Spleen (tissue), 11 donors: ENCODE measurements around the gene CUTA. TPM values are rescaled to one million over a fixed set of nuclear protein-coding genes. Genes with fewer than 3 reads are reported as not detected.

Experiments used
- DNase-seq: peaks from one replicate; pipeline ENCODE4 v3.0.0-alpha.2; 2020
- H3K27ac ChIP-seq, 8 donors: fragments of 200-600 bp; sonication (generic) in 7 of 8; 1 replicate in 4 of 8; 2 replicates in 4 of 8; pipeline versions ENCODE4 v1.5.0 to v1.8.0; 2016 to 2021; ENCODE audit warnings: inconsistent platforms in 4 of 8, mild to moderate bottlenecking in 4 of 8, moderate library complexity in 1 of 8
- H3K27me3 ChIP-seq, 7 donors: fragments of 200-600 bp; sonication (generic) in 6 of 7; replicated peaks in 1 of 7; 1 replicate in 4 of 7; 2 replicates in 3 of 7; pipeline versions ENCODE4 v1.5.0 to v1.8.0; 2016 to 2021; ENCODE audit warnings: inconsistent platforms in 3 of 7, mild to moderate bottlenecking in 1 of 7
- H3K36me3 ChIP-seq, 6 donors: fragments of 200-600 bp; sonication (generic) in 5 of 6; 1 replicate in 4 of 6; 2 replicates in 2 of 6; pipeline versions ENCODE4 v1.5.0 to v1.8.0; 2016 to 2021; ENCODE audit warnings: inconsistent platforms in 2 of 6
- H3K4me1 ChIP-seq, 6 donors: fragments of 200-600 bp; sonication (generic) in 5 of 6; 1 replicate in 3 of 6; 2 replicates in 3 of 6; pipeline versions ENCODE4 v1.5.0 to v1.8.0; 2016 to 2021; ENCODE audit warnings: inconsistent platforms in 3 of 6
- H3K4me3 ChIP-seq, 8 donors: fragments of 200-600 bp; sonication (generic) in 7 of 8; 1 replicate in 4 of 8; 2 replicates in 4 of 8; pipeline versions ENCODE4 v1.5.0 to v1.8.0; 2016 to 2021; ENCODE audit warnings: inconsistent platforms in 4 of 8, mild to moderate bottlenecking in 4 of 8, moderate library complexity in 2 of 8
- H3K9me3 ChIP-seq, 8 donors: fragments of 200-600 bp; sonication (generic) in 7 of 8; 1 replicate in 4 of 8; 2 replicates in 4 of 8; pipeline versions ENCODE4 v1.5.0 to v1.8.0; 2016 to 2021; ENCODE audit warnings: inconsistent platforms in 4 of 8
- POLR2A ChIP-seq, 3 donors: fragments of 450-650 bp; IDR thresholded peaks; one replicate each; pipeline ENCODE4 v1.5.1; 2017; ENCODE audit warnings: antibody characterized with exemption in 3 of 3, mild to moderate bottlenecking in 1 of 3
- POLR2AphosphoS5 ChIP-seq, 3 donors: sonication (generic); formaldehyde crosslinking; IDR thresholded peaks; one replicate each; pipeline ENCODE4 v1.5.1; 2017; ENCODE audit warnings: antibody characterized with exemption in 3 of 3
- WGBS, 5 donors: extraction: QIAGEN DNeasy Blood & Tissue Kit in 3 of 5; methylation state at CpG; one replicate each; pipeline versions ENCODE4 v1.1.5 to v1.1.7; 2013 to 2018; 5-methylcytosine and 5-hydroxymethylcytosine counted together
- intact Hi-C: fragments of 100-400 bp; cut with DNase I; formaldehyde crosslinking; loops from one replicate; pipeline ENCODE4 v1.15.0; 2023; ENCODE audit warnings: low total_unique reads
- polyA plus RNA-seq, 3 donors: library from polyadenylated mRNA; stranded (reverse); fragments of 200-250 nt; gene quantifications; one replicate each; pipeline ENCODE4 v1.2.1, GENCODE V29; 2013
- total RNA-seq, 7 donors: library from RNA; depleted of rRNA in 3 of 7; stranded (reverse); fragments of >200 nt in 3 of 7; fragmentation: NEBNext Ultra II Directional in 4 of 7; extraction: Animal tissue kit (Norgen Biotek cat#: 25700) in 4 of 7; gene quantifications; one replicate each; pipeline versions ENCODE4 v1.1.0 to v1.2.1, GENCODE V29; 2016 to 2021
- TF ChIP-seq, protein P1 (sequence below), 11 experiments: fragments of 200-600 bp in 7 of 11; fragments of 450-650 bp in 4 of 11; sonication (generic) in 4 of 11; IDR thresholded peaks in 8 of 11; conservative IDR thresholded peaks in 3 of 11; 1 replicate in 7 of 11; 2 replicates in 4 of 11; pipeline versions ENCODE4 v1.4.0 to v1.8.0; 2016 to 2021; ENCODE audit warnings: antibody characterized with exemption in 11 of 11, inconsistent platforms in 4 of 11, mild to moderate bottlenecking in 1 of 11
- donor health status: healthy with polysubstance abuse.
- donor health status: DM: no; HTN: no; CAD: no; lungs with moderate emphysema.
- donor health status: DM: no; HTN: no; CAD: no.
- donor health status: Bipolar disorder and iron deficiency.
- donor health status: healthy.
- donor health status: DM: no; HTN: no; CAD: no.
- donor health status: DM: yes; HTN: yes; CAD: no.

The CUTA gene
- total and polyA plus RNA-seq, 10 donors, result 113 to 225 (median 137) TPM

DNA sequence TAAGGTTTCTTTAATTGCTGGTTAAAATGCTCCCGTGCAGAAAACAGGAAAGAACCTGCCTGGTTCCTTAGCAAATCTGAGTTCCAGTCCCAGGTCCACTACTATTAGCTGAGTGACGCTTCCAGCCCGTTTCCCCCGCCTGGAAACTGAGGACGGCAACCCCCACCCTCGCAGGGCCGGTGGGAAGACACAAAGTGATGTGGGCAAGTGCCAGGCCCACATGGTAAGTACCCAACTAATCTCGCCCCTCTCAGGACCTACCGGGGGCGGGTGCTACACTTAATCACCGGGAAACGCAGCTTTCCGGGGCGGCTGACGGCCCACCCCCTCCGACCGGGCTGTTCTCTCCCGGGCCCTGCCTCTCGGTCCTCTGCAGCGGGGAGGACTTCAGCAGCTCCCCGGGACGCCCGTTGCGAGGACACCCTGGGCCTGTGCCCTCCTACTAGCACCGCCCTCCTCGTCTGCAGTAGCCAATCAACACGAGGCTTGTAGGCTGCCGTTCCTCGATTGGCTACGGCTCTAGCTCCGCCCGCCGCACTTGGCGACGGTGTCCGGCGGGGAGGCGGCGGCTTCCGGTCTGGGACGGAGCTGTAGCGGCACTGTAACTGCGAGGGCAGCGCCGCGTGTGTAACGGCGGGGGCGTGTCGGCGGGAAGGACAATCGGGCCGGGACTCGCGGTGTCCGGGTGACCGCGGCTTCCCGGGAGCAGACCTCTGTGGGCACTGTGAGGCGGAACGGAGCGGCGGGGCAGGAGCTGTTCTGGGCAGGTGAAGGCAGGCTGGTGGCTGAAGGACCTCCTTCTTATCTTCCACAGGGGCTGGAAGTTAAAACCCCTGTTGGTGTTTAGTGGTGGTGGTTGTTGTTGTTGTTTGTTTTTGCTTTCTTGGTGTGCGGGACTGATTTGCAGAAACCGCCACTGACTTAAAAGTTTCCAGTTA lies 36.4 kb upstream of the CUTA start, which contains the start of gene ZBTB9:
Gene ZBTB9, plus strand, starts transcription at position 568 of the 938 bp plus-strand sequence. CDS start 525 bp downstream, outside the sequence.
- H3K9me3 ChIP-seq, result no peaks in the 10 kb centered on the region
- WGBS, 5 donors, result 0 to 1% (median 0%) methylated on average over 26 to 65 of the region's 65 CpGs
- peak within 1 kb of the TSS; percentile 68 to 93 (median 86) for H3K27ac ChIP-seq
- TF ChIP-seq POLR2A (IDR thresholded peaks at IDR 0.05) (peak; percentile 6 to 72 (median 17)), POLR2AphosphoS5 (IDR thresholded peaks at IDR 0.05) (peak; percentile 96 to 98 (median 97))
- TF ChIP-seq, protein P1, sequence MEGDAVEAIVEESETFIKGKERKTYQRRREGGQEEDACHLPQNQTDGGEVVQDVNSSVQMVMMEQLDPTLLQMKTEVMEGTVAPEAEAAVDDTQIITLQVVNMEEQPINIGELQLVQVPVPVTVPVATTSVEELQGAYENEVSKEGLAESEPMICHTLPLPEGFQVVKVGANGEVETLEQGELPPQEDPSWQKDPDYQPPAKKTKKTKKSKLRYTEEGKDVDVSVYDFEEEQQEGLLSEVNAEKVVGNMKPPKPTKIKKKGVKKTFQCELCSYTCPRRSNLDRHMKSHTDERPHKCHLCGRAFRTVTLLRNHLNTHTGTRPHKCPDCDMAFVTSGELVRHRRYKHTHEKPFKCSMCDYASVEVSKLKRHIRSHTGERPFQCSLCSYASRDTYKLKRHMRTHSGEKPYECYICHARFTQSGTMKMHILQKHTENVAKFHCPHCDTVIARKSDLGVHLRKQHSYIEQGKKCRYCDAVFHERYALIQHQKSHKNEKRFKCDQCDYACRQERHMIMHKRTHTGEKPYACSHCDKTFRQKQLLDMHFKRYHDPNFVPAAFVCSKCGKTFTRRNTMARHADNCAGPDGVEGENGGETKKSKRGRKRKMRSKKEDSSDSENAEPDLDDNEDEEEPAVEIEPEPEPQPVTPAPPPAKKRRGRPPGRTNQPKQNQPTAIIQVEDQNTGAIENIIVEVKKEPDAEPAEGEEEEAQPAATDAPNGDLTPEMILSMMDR (IDR thresholded peaks at IDR 0.05 in 8 of 11, conservative IDR thresholded peaks at IDR 0.05 in 3 of 11), result peak in 4 of 11 experiments; percentile 18 to 45 (median 29)
- H3K4me1 ChIP-seq, result peaks cover 12 to 67% (median 34%) of the 10 kb centered on the region in 6 donors
- DNase-seq, result peak; percentile 98
- intact Hi-C loops, result loop anchor here (10.0 kb wide), 1 partner anchor 191 kb away; no protein-coding TSS in a partner anchor
- H3K4me3 ChIP-seq, result peak within 1 kb of the TSS; percentile 78 to 98 (median 82)
- H3K36me3 ChIP-seq, result peaks cover 0 to 31% (median 7%) of the 10 kb centered on the region in 6 donors
- no peaks in the 10 kb centered on the region for H3K27me3 ChIP-seq

DNA sequence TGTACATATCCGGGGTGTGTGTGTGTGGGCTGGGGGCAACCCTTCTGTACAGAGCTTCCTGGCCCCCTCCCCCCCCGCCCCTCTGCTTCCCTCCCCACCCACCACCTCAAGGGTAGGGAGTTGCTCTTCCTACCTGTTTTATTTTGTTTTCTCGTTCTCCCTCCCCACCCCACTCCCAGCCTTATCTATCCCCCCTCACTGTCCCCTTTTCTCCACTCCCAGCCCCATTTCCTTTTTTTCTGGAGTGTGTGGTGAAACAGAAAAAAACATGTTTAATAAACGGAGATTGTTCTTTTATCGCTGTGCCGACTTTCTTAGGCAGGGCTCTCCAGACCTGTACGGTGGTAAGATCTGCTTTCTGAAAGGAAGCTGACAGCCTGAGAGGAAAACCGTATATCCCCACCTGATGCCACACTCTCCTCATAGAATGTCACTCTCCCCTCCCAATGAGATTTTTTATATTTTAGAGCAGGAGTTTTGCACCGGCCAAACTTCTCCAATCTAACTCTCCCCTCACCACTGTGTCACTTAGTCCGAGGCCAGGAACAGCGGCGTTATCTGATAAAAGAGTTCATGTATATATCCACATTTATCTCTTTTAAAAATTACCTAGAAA lies 35.6 kb upstream of the CUTA start:
- intact Hi-C loops, result loop anchor here (10.0 kb wide), 1 partner anchor 191 kb away; no protein-coding TSS in a partner anchor
- 0 to 3% (median 1%) methylated on average over 12 of the region's 12 CpGs for WGBS, 5 donors
- H3K27ac ChIP-seq, result peak overlapping the region; percentile 68 to 93 (median 86)
- H3K27me3 ChIP-seq, result no peaks in the 10 kb centered on the region
- H3K4me3 ChIP-seq, result peak overlapping the region; percentile 78 to 98 (median 82)
- no peak for TF ChIP-seq POLR2AphosphoS5 (IDR thresholded peaks at IDR 0.05)
- TF ChIP-seq, protein P1 (IDR thresholded peaks at IDR 0.05 in 8 of 11, conservative IDR thresholded peaks at IDR 0.05 in 3 of 11), result no peak
- no peak for TF ChIP-seq POLR2A (IDR thresholded peaks at IDR 0.05)
- no peaks in the 10 kb centered on the region for H3K9me3 ChIP-seq
- peaks cover 12 to 75% (median 37%) of the 10 kb centered on the region in 6 donors for H3K4me1 ChIP-seq
- DNase-seq, result no peak
- H3K36me3 ChIP-seq, result peaks cover 0 to 39% (median 7%) of the 10 kb centered on the region in 6 donors

DNA sequence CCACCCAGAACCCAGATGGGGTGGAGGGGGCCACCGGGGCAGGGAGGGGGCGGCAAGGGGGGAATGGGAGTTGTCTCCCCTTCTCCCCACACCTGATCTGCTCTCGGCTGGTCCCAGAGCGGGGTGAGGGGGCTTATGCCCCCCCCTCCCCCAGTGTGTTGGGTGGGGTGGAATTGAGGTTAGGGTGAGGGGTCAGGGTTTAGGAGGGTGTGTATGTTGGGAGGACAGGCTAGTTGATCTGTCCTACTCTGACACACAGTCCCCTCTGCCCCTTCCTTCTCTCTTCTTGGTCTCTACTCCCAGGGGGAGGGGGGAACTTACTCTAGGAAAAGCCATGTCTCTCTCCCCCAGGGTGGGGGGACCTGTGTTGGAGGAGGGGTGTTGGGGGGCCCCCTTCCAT lies 34.6 kb upstream of the CUTA start:
- 87 to 95% (median 91%) methylated on average over 4 of the region's 4 CpGs; no CpG with 5 or more reads in 1 of the 5 donors for whole genome bisulfite sequencing, 5 donors
- H3K27me3 ChIP-seq, result no peaks in the 10 kb centered on the region
- H3K4me1 ChIP-seq, result peaks cover 16 to 84% (median 43%) of the 10 kb centered on the region in 6 donors
- H3K36me3 ChIP-seq, result peaks cover 0 to 49% (median 13%) of the 10 kb centered on the region in 6 donors
- TF ChIP-seq, protein P1 (IDR thresholded peaks at IDR 0.05 in 8 of 11, conservative IDR thresholded peaks at IDR 0.05 in 3 of 11), result no peak
- TF ChIP-seq POLR2A (IDR thresholded peaks at IDR 0.05) (no peak), POLR2AphosphoS5 (IDR thresholded peaks at IDR 0.05) (no peak)
- H3K4me3 ChIP-seq, result no peak overlapping the region
- intact Hi-C loops, result loop anchor here (10.0 kb wide), 1 partner anchor 192 kb away; no protein-coding TSS in a partner anchor
- peak overlapping the region in 3 of 8 donors; percentile 88 to 93 (median 92) for H3K27ac ChIP-seq
- no peaks in the 10 kb centered on the region for H3K9me3 ChIP-seq
- DNase-seq, result no peak
